HG03103 (cell line): ENCODE measurements around the gene CRKL.

Experiments used
- ATAC-seq: cut with Tn5 transposase; IDR thresholded peaks from one replicate; pipeline ENCODE4 v1.9.1; 2021; ENCODE audit warnings: low read depth; ENCODE audit not compliant: unreplicated experiment

CRKL gene

GRCh38 chr22:20948989-20949388 is 31.8 kb downstream of the CRKL start:
- ATAC-seq, result no peak

GRCh38 chr22:20949698-20950183 is 32.5 kb downstream of the CRKL start:
- ATAC-seq, result no peak

DNA sequence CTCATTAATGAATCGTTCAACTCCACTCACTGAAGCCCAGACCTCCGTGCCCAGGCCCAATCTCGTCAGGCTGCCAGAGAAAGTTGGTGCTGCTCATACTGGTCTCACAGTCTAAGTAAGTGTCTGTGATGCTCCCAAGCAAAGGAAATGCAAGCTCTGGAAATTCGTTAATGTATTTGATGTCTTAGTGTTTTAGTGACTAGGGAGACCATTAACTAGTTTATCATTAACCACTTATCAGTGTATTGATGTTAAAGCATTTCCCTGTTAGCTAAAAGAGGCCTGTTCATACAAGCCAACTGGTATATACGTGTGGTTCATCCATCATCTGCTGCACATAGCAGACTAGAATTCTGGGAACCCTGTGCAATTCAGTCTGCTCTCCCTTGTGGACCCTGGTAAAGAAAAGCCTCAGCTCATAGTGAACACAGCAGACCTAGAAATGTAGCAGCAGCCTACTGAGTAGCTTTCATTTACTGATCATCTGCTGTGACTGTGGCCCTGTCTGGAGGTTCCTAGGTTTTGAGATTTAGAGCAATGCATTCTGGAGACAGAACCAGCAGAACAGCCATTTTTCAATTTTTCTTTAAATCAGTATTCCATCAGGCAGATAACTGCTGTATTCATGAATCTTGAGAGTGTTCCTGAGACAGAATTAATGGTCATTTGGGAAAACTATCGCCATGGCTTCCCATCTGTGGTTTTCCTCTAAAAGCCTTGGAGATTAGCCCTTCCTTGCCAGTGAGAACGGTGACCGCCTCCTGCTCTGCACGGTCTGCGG is 34.1 kb downstream of the CRKL start:
- no peak for ATAC-seq

- no peak for ATAC-seq
These were observed 34.7 kb downstream of the CRKL start for GRCh38 chr22:20951932-20952380.

- ATAC-seq, result no peak
These were observed 35.5 kb downstream of the CRKL start for GRCh38 chr22:20952544-20953341.

DNA sequence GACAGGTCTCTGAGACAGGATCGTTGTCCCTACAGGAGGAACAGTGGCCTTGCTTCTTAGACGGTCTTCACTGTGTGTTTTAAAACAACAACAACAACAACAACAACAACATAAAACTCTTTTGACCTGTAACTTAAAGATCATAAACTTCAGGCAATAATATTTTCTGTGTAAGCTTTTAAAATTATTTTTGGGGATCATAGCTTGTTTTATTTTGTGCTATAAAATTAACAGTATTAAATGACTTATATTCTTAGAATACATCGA is 36.1 kb downstream of the CRKL start:
- ATAC-seq, result no peak

GRCh38 chr22:20953668-20954500 is 36.7 kb downstream of the CRKL start:
- ATAC-seq, result no peak

DNA sequence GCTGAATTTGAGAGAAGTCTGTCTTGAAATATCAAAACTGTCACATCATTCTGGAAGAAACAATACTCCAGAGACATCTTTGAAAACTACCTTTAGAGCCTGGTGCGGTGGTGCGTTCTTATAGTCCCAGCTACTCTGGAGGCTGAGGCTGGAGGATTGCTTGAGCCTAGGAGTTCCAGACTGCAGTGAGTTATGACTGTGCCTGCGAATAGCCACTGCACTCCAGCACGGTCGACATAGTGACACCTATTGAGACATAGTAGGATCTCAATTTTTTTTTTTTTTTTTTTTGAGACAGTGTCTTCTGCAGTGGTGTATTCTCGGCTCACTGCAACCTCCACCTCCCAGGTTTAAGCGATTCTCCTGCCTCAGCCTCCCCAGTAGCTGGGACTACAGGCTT is 38.3 kb downstream of the CRKL start:
- no peak for ATAC-seq

DNA sequence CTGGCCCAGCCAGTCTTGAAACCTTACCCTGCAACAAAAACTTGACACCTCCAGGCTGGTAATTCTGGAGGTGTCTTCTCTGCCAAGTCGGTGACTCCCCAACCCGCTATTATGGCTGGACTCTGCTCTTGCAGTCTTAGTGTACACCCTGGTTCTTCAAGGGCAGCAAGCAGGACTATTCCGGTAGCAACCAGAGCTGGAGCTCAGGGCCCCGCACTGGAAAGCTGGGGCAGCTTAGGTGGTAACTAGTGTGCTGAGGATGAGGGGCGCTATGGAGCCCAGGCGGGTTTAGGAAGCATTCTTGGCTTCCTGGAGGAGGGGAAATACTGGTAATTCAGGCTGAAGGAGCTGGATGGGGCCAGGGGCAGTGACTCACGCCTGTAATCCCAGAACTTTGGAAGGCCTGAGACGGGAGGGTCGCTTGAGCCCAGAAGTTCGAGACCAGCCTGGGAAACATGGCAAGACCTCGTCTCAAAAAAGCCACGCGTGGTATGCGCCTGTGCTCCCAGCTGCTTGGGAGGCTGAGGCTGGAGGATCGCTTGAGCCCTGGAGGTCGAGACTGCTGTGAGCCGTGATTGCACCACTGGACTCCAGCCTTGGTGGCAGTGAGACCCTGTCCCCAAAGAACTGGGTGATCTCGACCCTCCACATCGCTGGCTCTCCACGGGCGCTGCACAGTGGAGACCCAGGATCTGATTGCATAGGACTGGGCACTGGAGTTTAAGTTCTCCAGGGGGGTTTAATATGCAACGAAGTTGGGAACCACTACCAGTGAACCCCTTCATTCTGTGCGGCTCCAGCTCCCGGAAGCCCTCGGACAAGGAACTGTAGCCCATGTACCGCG is 39.3 kb downstream of the CRKL start:
- no peak for ATAC-seq

DNA sequence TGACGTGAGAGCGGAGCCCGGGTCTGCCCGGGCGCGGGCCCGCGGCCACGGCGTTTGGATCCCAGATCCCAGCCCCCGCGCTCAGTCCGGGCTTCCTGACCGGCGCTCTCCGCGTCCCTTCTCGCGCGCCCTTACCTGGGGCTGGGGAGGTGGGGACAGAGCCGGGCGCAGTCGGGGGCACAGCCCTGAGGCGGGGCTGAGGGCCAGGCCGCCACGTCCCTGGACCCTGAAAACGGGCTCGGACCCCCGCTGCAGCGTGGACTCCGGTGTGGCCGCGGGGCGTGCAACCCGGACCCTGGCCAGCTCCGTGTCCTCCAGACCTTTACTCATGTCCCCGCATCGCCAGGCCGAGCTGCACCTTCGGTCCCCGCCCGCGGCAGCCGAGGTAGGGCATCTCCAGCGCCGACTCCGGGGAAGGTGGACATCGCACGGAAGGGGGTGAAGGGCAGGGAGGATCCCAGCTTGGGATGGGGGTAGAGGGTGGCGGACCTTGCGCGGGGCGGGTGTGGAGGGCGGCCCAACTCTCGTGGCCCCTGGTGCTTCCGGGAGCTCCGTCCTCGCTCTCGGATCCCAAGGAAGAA is 40.0 kb downstream of the CRKL start:
- no peak for ATAC-seq

DNA sequence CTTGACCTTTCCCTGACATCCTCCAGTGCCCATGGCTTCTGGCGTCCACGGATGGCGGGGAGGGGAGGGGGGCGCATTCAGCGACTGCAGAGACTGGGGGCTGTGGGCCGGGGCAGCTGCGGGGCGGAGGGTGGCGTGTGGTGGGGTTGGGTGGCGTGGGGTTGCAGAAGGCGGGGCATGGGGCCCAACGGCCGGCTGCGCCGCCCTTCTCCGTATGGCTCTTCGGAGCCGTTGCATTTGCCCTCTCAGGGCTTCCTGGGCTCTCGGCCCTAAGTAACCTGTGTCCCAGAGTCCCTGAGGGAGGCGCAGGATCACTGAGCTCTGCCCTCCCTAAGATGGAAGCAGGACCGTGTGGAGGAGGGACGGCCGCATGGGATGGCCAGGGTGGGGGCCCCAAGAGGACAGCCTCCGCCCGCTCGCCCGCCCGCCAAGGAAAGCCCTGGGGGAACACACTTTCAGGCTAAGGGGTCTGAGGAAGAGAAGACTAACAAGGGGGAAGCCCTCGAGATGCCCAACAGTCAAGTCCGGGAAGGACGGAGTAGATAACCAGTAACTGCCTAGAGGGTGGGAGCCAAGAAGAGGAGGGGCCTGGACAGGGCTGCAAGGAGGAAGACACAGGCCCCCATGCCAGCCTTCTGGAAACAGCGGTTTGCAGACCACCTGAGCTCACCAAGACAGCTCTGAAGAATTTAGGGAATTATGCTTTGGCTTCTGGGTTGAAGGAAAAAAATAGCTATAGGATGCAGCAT is 40.6 kb downstream of the CRKL start:
- no peak for ATAC-seq

GRCh38 chr22:20959578-20960461 is 42.6 kb downstream of the CRKL start:
- ATAC-seq, result no peak

GRCh38 chr22:20960609-20961008 is 43.4 kb downstream of the CRKL start:
- no peak for ATAC-seq

DNA sequence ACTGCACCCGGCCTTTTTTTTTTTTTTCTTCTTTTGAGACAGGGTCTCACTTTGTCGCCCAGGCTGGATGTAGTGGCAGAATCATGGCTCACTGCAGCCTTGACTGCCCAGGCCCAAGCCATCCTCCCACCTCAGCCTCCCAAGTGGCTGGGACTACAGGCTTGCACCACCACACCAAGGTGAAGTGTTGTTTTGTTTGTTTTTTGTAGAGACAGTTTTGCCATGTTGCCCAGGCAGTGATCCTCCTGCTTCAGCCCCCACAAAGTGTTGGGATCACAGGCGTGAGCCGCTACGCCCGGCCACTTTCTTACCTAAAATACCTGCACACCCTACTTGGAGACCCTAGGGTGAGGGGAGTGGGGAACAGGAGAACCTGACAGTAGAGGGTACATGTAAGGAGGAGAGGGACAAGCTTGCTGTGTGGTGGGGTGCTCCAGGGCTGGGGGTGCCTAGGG is 45.3 kb downstream of the CRKL start:
- no peak for ATAC-seq

DNA sequence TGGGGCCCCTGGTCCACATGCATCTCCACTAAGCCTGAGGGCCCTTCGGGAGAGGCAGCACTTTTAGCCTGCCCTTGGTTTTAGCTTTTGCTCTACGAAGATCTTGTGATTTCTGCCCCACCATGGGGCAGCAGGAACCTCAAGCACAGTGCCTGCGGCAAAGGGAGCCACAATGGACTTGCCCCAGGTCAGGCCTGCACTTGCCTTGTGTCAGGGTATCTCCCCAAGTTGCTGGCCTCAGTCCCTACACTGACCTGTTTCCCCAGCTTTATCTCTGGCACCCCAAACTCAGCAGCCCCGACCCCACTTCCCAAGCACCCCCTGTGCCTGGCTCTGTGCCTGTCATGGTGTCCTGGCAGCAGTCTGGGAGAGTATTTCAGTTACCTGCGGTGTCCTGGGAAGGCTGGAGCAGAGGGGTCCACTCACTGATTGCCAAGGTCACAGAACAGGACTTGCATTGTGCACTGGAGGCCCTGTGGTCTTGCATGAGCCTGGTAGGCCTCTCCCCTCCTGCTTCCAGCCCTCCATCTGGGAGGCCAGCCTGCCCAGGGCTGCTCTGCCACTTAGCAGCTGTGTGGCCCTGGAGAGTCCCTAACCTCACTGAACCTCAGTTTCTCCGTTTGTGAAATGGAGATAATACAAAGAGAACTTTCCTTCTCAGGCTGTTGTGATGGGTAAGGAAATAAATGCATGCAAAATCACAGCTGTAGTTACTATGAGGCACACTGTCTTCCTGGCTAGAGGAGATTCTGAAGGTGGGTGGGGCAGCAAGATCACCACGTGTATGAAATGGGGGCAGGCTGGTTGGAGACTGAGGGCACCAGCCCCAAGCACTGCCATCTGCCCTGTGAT is 46.2 kb downstream of the CRKL start:
- ATAC-seq, result no peak

DNA sequence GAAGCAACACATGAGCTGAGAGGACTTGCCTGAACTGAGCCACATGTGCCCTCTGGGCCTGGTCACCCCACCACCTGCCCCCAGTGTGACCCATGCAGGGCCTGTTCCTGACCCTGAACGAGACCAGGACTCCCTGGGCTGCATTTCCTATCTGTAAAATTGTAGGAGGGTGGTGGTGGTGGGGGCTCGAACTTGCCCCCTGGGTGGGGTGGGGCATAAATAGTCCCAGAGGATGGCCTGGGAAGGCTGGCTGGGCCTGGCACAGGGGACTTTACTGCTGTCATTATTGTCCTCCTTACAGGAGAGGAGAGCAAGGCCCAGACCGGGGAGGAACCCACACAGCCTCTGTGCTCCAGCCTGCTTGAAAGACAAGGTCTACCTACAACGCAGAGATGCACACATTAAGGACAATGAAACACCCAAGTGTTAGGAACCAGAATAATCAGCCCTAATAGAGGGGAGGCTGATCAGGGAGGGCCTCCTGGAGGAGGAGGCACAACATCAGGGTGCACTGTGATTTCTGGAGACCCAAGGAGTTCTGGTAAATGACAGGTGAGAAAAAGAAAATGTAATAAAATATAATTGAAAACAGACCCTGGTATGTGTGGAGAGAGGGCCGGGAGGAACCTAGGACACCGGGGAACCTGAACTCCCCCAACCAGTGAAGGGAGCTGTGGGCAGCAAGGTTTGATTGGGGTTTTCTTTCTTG is 47.0 kb downstream of the CRKL start:
- no peak for ATAC-seq

- ATAC-seq, result no peak
These were observed 47.5 kb downstream of the CRKL start for GRCh38 chr22:20964799-20965103.
